Measurements from ENCODE around the gene LAPTM5. TPM values are rescaled to one million over a fixed set of nuclear protein-coding genes. Genes with fewer than 3 reads are reported as not detected.

LAPTM5 gene
- total and polyA plus RNA-seq, 2 donors (not counting 3 experiments of a cell fraction or from before 2014, with no cell fraction given) = 83.4 to 95.2 TPM

- no peak overlapping the region for H3K4me3 ChIP-seq (replicated peaks in 1 of 3; ENCODE audit: insufficient read depth in 1 of 3, low read depth in 1 of 3, low read length in 3 of 3)
- no peak for TF ChIP-seq POLR2A (IDR thresholded peaks at IDR 0.05; ENCODE audit: low read depth, low read length)
- no peak for TF ChIP-seq EZH2 (IDR thresholded peaks at IDR 0.05; ENCODE audit: borderline replicate concordance, low read depth, low read length, severe bottlenecking)
- TF ChIP-seq MAX (IDR thresholded peaks at IDR 0.05; ENCODE audit: insufficient read depth, insufficient read length) = no peak
- TF ChIP-seq FOS (IDR thresholded peaks at IDR 0.05; ENCODE audit: borderline replicate concordance, insufficient read depth, low read length) = no peak
- TF ChIP-seq GATA2 (IDR thresholded peaks at IDR 0.05; ENCODE audit: insufficient read depth, insufficient read length, low read depth, low read length) = no peak
- no peak for TF ChIP-seq MYC (IDR thresholded peaks at IDR 0.05; ENCODE audit: low read depth, low read length)
- TF ChIP-seq POLR2AphosphoS5 (IDR thresholded peaks at IDR 0.05; ENCODE audit: insufficient read depth, low read depth, low read length) = no peak
- no peak for TF ChIP-seq JUN (IDR thresholded peaks at IDR 0.05; ENCODE audit: borderline replicate concordance, insufficient read depth, insufficient read length, low read depth)
- TF ChIP-seq CTCF (IDR thresholded peaks at IDR 0.05; ENCODE audit: extremely low read depth in 1 of 2, insufficient read depth in 1 of 2, low read depth in 1 of 2, low read length in 2 of 2) = no peak
- ChIA-PET POLR2A (no interaction called here), CTCF (interaction anchor here (0.7 to 1.8 kb wide), 5 partner anchors 11 to 37 kb away, joined by 3 to 10 read pairs (median 4); no protein-coding TSS in a partner anchor)
- no peaks in the 10 kb centered on the region for H3K36me3 ChIP-seq (ENCODE audit: control insufficient read depth in 2 of 2, extremely low read depth in 1 of 2, insufficient read depth in 2 of 2, low read length in 2 of 2)
- no peaks in the 10 kb centered on the region for H3K9me3 ChIP-seq (replicated peaks; ENCODE audit: control insufficient read depth, insufficient read depth, low read length)
- BruUV-seq (replicated peaks) = no TSS peak
- dilution Hi-C loops (cut with MboI; ENCODE audit: extremely low pct_ligation_motif_present, low sequenced_read_pairs) (no loop called here), intact Hi-C loops (cut with micrococcal nuclease) (loop anchor here (1.0 kb wide), 1 partner anchor 10 kb away; no protein-coding TSS in a partner anchor)
- H3K27me3 ChIP-seq (ENCODE audit: control insufficient read depth in 2 of 2, insufficient read depth in 2 of 2, low read length in 2 of 2) = no peaks in the 10 kb centered on the region
- H3K4me1 ChIP-seq (ENCODE audit: control insufficient read depth, extremely low read depth, insufficient read depth, low read length) = peaks cover 15% of the 10 kb centered on the region
- no peaks in the 10 kb centered on the region for H3K9me1 ChIP-seq (replicated peaks; ENCODE audit: control insufficient read depth, extremely low read depth, insufficient read depth, low read length)
- no peak overlapping the region for H3K27ac ChIP-seq (ENCODE audit: insufficient read depth, low read depth, low read length)
- no peak overlapping the region for H3K9ac ChIP-seq (replicated peaks; ENCODE audit: extremely low read depth, insufficient read depth, low read length)
- DNase-seq (ENCODE audit: low read depth, low spot score) (no peak), FAIRE-seq (no peak)
- H3K4me2 ChIP-seq (ENCODE audit: insufficient read depth, low read length) = no peak overlapping the region
- no peak overlapping the region for H2AFZ ChIP-seq (ENCODE audit: low read depth, low read length)
- H4K20me1 ChIP-seq (replicated peaks; ENCODE audit: control insufficient read depth, extremely low read depth, insufficient read depth, low read length) = no peaks in the 10 kb centered on the region
- peaks cover 6% of the 10 kb centered on the region for H3K79me2 ChIP-seq (ENCODE audit: control insufficient read depth, insufficient read depth, low read length)
Measured at GRCh38 chr1:30745834-30746208, 11.8 kb downstream of the LAPTM5 start.
